Tibial nerve (tissue), 3 donors: ENCODE results near the gene KCTD14.

Source experiments
- POLR2A ChIP-seq, 2 donors: fragments of 450-650 bp; IDR thresholded peaks; one replicate each; pipeline ENCODE4 v1.6.1; 2017; ENCODE audit warnings: antibody characterized with exemption in 2 of 2, mild to moderate bottlenecking in 2 of 2, moderate library complexity in 2 of 2
- TF ChIP-seq, protein P1 (sequence below), 5 experiments: fragments of 200-600 bp in 3 of 5; fragments of 450-650 bp in 2 of 5; sonication (generic) in 3 of 5; IDR thresholded peaks; one replicate each; pipeline ENCODE4 v1.5.1; 2016 to 2019; ENCODE audit warnings: antibody characterized with exemption in 5 of 5, mild to moderate bottlenecking in 3 of 5, moderate library complexity in 2 of 5

DNA sequence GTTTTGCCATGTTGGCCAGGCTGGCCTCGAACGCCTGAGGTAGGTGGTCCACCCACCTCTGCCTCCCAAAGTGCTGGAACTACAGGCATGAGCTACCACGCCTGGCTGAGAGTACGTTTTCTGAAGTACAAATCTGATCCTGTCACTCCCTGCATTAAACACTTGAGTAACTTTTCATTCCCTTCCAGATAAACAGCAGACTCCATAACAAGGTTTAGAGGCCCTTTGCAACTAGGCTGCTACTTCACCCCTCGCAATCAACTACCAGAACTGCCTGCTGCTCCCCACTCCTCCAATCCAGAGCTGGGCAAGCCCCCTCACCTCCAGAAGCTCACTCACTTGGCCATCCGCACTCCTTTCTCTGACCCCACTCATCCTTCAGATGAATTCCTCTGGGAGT lies 1.5 kb downstream of the KCTD14 start:
- TF ChIP-seq, protein P1, sequence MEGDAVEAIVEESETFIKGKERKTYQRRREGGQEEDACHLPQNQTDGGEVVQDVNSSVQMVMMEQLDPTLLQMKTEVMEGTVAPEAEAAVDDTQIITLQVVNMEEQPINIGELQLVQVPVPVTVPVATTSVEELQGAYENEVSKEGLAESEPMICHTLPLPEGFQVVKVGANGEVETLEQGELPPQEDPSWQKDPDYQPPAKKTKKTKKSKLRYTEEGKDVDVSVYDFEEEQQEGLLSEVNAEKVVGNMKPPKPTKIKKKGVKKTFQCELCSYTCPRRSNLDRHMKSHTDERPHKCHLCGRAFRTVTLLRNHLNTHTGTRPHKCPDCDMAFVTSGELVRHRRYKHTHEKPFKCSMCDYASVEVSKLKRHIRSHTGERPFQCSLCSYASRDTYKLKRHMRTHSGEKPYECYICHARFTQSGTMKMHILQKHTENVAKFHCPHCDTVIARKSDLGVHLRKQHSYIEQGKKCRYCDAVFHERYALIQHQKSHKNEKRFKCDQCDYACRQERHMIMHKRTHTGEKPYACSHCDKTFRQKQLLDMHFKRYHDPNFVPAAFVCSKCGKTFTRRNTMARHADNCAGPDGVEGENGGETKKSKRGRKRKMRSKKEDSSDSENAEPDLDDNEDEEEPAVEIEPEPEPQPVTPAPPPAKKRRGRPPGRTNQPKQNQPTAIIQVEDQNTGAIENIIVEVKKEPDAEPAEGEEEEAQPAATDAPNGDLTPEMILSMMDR (IDR thresholded peaks at IDR 0.05) = no peak
- TF ChIP-seq POLR2A (IDR thresholded peaks at IDR 0.05) = no peak
